SU-DHL-6 (cell line): Measurements from ENCODE around the gene TAGLN.
"Not testable (repeated sequence)": the region's sequence is repeated elsewhere in the genome, so short reads cannot be mapped to it uniquely, and the experiment has no call there.

ENCODE experiments used
- EZH2phosphoT487 ChIP-seq: fragments of 200-600 bp; sonication (generic), shearing (Covaris generic); conservative IDR thresholded peaks from 2 replicates; pipeline ENCODE4 v1.6.1; 2018; ENCODE audit warnings: mild to moderate bottlenecking, antibody characterized with exemption, low read length, moderate library complexity, mixed read lengths
- TF ChIP-seq, protein P1 (sequence below): fragments of 200-600 bp; sonication (generic); IDR thresholded peaks from one replicate; pipeline ENCODE4 v1.5.1; 2017; ENCODE audit warnings: antibody characterized with exemption, mild to moderate bottlenecking, low read length, moderate library complexity; ENCODE audit not compliant: insufficient read depth, poor library complexity, severe bottlenecking

DNA sequence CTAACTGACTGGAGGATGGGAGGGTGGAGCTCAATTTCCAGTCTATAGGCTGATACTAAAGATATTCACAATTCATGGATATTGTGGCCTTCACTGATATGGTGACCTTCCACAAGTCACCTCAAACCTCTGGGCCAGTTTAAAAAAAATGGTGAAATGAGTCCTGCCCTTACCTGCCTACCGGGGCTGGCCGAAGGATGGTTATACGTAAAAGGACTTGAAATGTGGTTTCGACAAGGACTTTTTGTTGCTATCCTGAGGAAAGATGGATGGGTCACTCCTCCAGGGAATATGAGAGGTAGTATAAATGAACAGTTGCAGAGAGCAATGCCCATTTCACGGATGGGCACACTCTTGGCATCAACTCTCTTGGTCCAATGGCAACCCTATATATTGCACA lies 8.3 kb downstream of the TAGLN start:
- TF ChIP-seq, protein P1, sequence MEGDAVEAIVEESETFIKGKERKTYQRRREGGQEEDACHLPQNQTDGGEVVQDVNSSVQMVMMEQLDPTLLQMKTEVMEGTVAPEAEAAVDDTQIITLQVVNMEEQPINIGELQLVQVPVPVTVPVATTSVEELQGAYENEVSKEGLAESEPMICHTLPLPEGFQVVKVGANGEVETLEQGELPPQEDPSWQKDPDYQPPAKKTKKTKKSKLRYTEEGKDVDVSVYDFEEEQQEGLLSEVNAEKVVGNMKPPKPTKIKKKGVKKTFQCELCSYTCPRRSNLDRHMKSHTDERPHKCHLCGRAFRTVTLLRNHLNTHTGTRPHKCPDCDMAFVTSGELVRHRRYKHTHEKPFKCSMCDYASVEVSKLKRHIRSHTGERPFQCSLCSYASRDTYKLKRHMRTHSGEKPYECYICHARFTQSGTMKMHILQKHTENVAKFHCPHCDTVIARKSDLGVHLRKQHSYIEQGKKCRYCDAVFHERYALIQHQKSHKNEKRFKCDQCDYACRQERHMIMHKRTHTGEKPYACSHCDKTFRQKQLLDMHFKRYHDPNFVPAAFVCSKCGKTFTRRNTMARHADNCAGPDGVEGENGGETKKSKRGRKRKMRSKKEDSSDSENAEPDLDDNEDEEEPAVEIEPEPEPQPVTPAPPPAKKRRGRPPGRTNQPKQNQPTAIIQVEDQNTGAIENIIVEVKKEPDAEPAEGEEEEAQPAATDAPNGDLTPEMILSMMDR, result not testable (repeated sequence)
- TF ChIP-seq EZH2phosphoT487, result not testable (repeated sequence)
